GM18873 (cell line): ENCODE measurements around the gene BLVRB.
A peak's percentile ranks its signal among the peaks of the same experiment; 100 is the strongest.
"Not testable (repeated sequence)": the region's sequence is repeated elsewhere in the genome, so short reads cannot be mapped to it uniquely, and the experiment has no call there.

Experiments
- ATAC-seq: cut with Tn5 transposase; IDR thresholded peaks from one replicate; pipeline ENCODE4 v1.9.1; 2021; ENCODE audit warnings: mild to moderate bottlenecking, moderate library complexity, moderate number of reproducible peaks; ENCODE audit not compliant: unreplicated experiment, low FRiP score

BLVRB gene

DNA sequence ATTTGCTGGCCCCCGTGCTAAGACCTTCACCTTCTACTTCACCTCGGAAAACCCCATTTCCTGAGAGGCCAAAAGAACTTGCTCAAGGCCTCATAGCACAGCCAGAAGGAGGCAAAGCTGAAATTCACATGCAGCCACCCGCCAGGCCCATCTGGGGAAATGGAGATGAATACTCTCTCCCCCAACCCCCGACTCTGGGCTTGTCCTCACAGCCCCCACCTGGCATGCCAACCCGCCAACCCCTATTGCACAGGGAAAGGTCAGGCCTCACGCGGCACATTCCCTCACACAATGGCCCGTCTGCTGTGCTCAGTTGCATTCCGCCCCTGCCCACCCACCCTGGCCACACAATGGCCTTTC, 55.5 kb downstream of the BLVRB start:
- no peak for ATAC-seq

DNA sequence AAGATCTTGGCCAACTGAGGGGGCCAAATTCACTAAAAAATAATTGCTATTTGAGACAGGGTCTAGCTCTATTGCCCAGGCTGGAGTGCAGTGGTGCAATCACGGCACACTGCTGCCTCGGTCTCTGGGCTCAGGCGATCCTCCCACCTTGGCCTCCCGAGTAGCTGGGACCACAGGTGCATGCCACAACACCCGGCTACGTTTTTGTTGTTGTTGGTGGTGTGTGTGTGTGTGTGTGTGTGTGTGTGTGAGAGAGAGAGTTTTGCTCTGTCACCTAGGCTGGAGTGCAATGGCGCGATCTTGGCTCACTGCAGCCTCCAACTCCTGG, 57.0 kb downstream of the BLVRB start:
- not testable (repeated sequence) for ATAC-seq

- no peak for ATAC-seq
Measured at GRCh38 chr19:40407714-40408597, 57.6 kb downstream of the BLVRB start.

DNA sequence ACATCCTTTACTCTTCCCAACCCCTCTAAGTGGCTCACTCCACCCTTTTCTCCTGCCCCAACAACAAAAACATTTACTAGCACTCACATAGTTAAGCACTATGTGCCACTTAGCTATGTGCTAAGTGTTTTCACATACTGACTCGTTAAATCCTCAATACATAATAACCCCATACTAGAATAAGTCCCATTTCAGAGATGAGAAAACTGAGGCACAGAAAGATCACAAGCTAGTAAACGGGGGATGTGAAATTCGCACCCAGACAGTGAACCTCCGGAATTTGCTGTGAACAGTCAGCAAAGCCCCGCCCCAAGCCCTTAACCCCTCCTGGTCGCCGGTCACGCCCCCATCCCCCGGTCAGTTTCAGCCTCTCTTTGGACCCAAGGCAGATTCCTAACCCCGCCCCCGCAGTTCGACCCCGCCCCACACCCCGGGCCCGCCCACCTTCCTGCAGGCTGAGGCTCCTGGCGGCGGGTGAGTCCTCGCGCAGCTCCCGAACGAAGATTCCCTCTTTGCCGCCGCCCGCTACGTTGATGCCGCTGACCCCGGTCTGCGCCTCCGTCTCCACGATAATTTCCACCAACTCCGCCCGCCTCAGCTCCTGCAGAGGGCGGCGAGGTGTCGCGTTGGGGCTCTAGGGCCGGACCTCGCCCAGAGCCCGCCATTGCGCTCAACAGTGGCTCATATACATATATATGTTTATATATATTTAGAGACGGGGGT, 62.1 kb downstream of the BLVRB start:
- ATAC-seq = peak; percentile 38

GRCh38 chr19:40400559-40400958, 65.0 kb downstream of the BLVRB start:
- ATAC-seq = no peak

GRCh38 chr19:40398417-40399131, 67.0 kb downstream of the BLVRB start:
- ATAC-seq = no peak
